Vein endothelial cell (primary cell): ENCODE results near the gene FOSL1. TPM values are rescaled to one million over a fixed set of nuclear protein-coding genes. Genes with fewer than 3 reads are reported as not detected.

Source experiments
- total RNA-seq: library from RNA; depleted of rRNA; stranded (reverse); fragments of >200 nt; gene quantifications from 2 replicates; pipeline ENCODE4 v1.2.3, GENCODE V29; 2012

Gene FOSL1
- 32.1 and 39.5 TPM in 2 replicates for total RNA-seq

DNA sequence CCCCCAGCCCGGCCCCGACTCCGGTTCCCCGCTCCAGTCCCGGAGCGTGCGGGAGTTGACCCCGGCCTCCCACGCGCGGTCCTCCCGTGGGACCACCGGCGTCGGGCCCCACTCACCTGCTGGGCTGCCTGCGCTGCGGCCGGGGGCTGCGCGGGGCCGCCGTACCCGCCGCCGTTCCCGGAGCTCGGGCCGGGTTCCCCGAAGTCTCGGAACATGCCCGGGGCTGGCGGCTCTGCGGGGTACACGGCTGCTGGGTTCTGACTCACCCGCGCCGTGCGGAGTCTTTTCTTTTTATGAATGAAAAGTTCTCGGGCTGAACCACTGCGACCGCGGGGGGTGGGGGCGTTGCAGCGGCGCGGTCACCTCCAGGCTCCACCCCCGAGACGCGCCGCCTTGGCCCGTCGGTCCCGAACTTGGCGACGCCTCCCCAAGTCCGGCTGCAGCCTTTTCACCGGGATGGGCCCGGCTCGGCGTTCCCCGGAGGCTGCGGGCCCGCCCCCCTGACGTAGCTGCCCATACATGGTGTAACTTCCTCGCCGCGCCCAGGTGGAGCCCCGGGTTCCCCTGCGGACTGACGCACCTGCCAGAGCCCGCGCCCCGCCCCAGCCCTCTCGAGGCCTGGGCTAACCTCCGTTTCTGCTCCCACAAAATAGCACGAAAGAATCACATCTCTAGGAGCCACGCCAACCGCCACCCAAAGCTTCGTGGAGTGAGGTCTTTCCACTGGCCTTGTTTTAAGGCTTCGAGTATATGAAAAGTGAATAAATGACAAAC is at the start of gene FOSL1:
TSS of gene FOSL1 (minus strand) at position 264 of the 774 bp plus-strand sequence. CDS start at position 215, 49 bp downstream.

GRCh38 chr11:65945430-65945911 is 45.3 kb upstream of the FOSL1 start, which contains the start of gene TSGA10IP:
TSS of gene TSGA10IP (plus strand) at chr11:65945480. CDS start at chr11:65945676, 196 bp downstream.

GRCh38 chr11:65919141-65919572 is 19.0 kb upstream of the FOSL1 start, which contains the start of gene DRAP1:
TSS of gene DRAP1 (plus strand) at chr11:65919426. CDS start at chr11:65919502, 76 bp downstream.

GRCh38 chr11:65918211-65919140 is 18.3 kb upstream of the FOSL1 start, which contains the start of gene C11orf68:
TSS of gene C11orf68 (minus strand) at chr11:65919062. CDS start at chr11:65919031, 31 bp downstream.

GRCh38 chr11:65890324-65891218 is 9.6 kb downstream of the FOSL1 start, which contains the start of gene CCDC85B:
TSS of gene CCDC85B (plus strand) at chr11:65890673. CDS start at chr11:65890784, 111 bp downstream.

DNA sequence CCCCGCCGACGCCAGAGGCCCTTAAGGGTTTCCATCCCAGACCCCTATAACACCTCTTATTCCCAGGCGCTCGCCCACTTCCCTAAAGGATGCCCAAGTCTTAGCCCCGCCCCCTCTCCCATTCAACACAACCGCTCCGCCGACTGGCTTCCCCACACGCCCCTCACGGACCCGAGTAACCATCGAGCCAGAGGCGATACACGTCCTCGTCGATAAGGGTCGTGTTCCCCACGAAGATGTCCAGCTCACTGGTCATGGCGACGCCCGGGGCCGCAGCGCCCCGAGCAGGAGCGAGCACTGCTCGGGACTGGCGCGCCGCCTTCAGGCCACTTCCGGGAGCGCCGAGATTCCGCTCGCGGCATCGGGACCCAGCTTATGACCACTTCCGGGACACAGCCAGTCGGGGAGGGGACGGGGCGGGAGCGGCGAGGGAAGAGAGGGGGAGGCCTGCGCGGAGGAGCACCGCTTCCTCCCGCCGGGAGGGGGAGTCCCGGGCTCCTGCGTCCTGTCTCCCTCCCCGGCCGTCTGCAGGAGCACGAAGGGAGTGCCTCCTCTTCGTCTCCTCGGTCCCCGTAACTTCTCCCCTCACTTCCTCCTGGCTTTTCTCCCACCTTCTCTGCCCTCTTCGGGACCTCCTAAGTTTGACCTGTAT is 11.9 kb downstream of the FOSL1 start, which contains the start of gene FIBP:
TSS of gene FIBP (minus strand) at position 309 of the 652 bp plus-strand sequence. CDS start at position 256, 53 bp downstream.

DNA sequence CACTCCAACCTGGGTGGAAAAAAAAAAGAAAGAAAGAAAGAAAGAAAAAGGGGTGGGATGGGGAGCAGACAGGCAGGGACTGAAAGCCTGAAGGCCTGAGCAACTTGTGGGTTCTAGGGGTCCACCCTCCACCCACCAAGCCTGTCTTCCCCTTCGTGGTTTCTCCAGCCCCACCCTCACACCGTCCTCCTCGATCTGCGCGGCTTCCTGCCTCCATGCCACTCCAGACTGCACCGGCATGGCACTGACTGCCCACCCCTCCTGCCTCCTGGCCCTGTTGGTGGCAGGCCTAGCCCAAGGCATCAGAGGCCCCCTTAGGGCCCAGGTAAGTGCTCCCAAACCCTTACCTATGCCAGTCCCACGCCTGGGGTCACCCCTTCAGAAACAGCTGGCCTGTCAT is 20.6 kb downstream of the FOSL1 start, which contains the start of gene CTSW:
TSS of gene CTSW (plus strand) at position 221 of the 400 bp plus-strand sequence. CDS start at position 239, 18 bp downstream.

DNA sequence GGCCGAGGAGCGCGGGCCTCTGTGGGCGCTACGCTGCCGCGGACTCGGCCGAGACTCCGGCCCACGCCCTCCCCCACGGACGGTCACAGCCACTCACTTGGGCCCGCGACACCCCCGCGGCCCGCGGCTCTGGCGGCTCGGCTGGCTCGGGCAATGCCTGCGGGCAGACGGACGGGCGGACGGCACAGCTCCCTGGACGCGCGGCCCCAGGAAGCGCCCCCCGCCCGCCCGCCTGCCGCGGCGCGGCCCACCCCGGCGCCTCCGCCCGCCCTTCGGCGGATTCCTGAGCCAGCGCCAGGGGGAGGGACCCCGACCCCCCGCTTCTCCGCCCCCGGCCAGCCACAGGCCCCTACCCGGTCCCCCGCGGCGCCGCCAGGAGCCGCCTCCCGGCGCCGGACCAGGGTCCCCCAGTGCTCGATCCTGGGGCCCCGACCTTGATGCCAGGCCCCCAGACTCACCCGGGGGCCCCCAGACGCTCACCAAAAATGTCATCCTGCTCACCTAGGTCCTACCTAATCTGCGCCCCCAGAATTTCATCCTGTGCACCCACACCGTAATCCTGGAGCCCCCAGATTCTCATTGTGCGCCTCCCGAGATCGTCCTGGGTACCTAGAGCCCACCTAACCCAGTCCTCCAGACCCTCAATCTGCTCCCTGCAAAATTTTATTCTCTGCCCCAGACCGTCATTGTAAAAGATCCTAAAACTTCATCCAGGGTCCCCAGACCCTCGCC is 27.4 kb downstream of the FOSL1 start, which contains the start of gene EFEMP2:
TSS of gene EFEMP2 (minus strand) at position 215 of the 732 bp plus-strand sequence. CDS start 446 bp downstream, outside the sequence.

GRCh38 chr11:65860278-65861164 is 39.7 kb downstream of the FOSL1 start, which contains the start of gene MUS81:
TSS of gene MUS81 (plus strand) at chr11:65860433. CDS start at chr11:65860754, 321 bp downstream.

DNA sequence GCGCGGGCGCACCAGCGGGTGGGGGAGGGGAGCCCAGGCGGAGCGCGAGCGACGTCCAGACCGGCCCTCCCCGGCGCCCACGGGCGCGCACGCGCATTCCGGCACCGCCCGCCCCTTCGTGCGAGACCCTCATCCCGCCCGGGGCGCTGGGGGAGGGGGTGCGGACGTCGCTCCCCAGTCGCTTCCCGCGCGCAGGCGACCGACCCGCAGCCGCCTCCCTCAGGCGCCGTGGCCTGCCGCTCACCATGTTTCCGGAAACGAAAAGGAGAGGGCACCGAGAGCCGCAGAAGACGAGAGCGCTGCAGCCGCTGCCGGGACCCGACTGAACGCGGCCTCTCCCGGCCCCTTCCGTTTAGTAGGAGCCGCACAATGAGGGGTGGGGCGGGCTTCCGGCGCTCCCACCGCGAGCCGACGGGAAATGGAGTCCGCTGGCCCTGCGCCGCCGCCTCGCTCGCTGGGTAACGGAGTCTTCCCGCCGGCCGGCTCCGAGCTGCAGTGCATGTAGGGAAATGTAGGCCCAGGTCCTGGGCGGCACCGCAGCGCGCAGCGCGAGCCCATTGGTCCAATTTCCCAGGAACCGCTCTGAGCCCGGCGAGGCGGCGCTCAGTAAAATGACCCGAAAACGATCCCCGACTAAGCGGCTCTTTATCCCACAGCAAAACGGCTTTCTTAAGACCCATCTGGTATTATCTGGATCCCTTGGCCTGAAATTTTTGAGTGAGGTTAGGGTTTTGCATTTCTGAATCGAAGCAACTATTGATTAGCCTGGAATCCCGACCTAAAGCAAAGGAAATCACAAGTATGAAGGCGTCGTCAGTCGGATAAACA is 42.1 kb downstream of the FOSL1 start, which contains the start of gene CFL1:
TSS of gene CFL1 (minus strand) at position 328 of the 828 bp plus-strand sequence. CDS start at position 247, 81 bp downstream.

Other genes with a start within 250 kb of the FOSL1 start
- gene RELA, start 237.5 kb downstream of the FOSL1 start, total RNA-seq: 55.5 and 63.4 TPM in 2 replicates
- 38.9 and 44.5 TPM in 2 replicates for gene KAT5, start 188.1 kb downstream of the FOSL1 start, total RNA-seq
- 49.0 and 57.3 TPM in 2 replicates for gene RNASEH2C, start 179.6 kb downstream of the FOSL1 start, total RNA-seq
- 20.6 and 21.9 TPM in 2 replicates for gene AP5B1, start 119.4 kb downstream of the FOSL1 start, total RNA-seq
- gene OVOL1, start 113.3 kb downstream of the FOSL1 start, total RNA-seq: not detected in 2 replicates
- 0.10 and 1.6 TPM in 2 replicates for gene SNX32, start 66.4 kb downstream of the FOSL1 start, total RNA-seq
- 1,256 and 1,560 TPM in 2 replicates for gene CFL1, start 42.2 kb downstream of the FOSL1 start, total RNA-seq
- gene MUS81, start 40.0 kb downstream of the FOSL1 start, total RNA-seq: 53.7 and 62.4 TPM in 2 replicates
- gene EFEMP2, start 27.6 kb downstream of the FOSL1 start, total RNA-seq: 22.2 and 40.2 TPM in 2 replicates
- gene CTSW, start 20.6 kb downstream of the FOSL1 start, total RNA-seq: 0.33 TPM in 1 of 2 replicates, not detected in the other
- gene FIBP, start 11.9 kb downstream of the FOSL1 start, total RNA-seq: 136 and 187 TPM in 2 replicates
- gene CCDC85B, start 9.7 kb downstream of the FOSL1 start, total RNA-seq: 75.8 and 112 TPM in 2 replicates
- 24.7 and 28.1 TPM in 2 replicates for gene C11orf68, start 18.7 kb upstream of the FOSL1 start, total RNA-seq
- gene DRAP1, start 19.0 kb upstream of the FOSL1 start, total RNA-seq: 108 and 111 TPM in 2 replicates
- gene TSGA10IP, start 45.1 kb upstream of the FOSL1 start, total RNA-seq: not detected in 2 replicates
- gene SART1, start 61.3 kb upstream of the FOSL1 start, total RNA-seq: 29.2 and 33.6 TPM in 2 replicates
- gene EIF1AD, start 101.8 kb upstream of the FOSL1 start, total RNA-seq: 36.3 and 36.4 TPM in 2 replicates
- gene BANF1, start 102.1 kb upstream of the FOSL1 start, total RNA-seq: 29.4 and 35.5 TPM in 2 replicates
- gene CST6, start 111.6 kb upstream of the FOSL1 start, total RNA-seq: not detected in 2 replicates
- gene CATSPER1, start 126.1 kb upstream of the FOSL1 start, total RNA-seq: 0.10 and 0.33 TPM in 2 replicates
- 0.65 TPM in 1 of 2 replicates, not detected in the other for gene GAL3ST3, start 148.8 kb upstream of the FOSL1 start, total RNA-seq
- 173 and 231 TPM in 2 replicates for gene SF3B2, start 152.0 kb upstream of the FOSL1 start, total RNA-seq
- 32.7 and 47.4 TPM in 2 replicates for gene PACS1, start 169.9 kb upstream of the FOSL1 start, total RNA-seq